ENCODE measurements around the gene TMEM37. TPM values are rescaled to one million over a fixed set of nuclear protein-coding genes. Genes with fewer than 3 reads are reported as not detected.

TMEM37 gene
- total RNA-seq, 1 experiment from 2014 or later, result 4.2 TPM

GRCh38 chr2:119421741-119422140 is 9.9 kb upstream of the TMEM37 start:
- Histone ChIP-seq H3K27me3 (ENCODE audit: insufficient read depth, low read length) (no peaks in the 10 kb centered on the region), H4K20me1 (ENCODE audit: control insufficient read depth, insufficient read depth, insufficient read length) (no peaks in the 10 kb centered on the region), H3K27ac (ENCODE audit: insufficient read length, low read depth, low read length) (no peak overlapping the region), H2BK12ac (ENCODE audit: insufficient read length, low read depth, low read length) (no peak overlapping the region), H3K23ac (ENCODE audit: insufficient read length, low read depth, low read length) (no peak overlapping the region), H2BK120ac (ENCODE audit: low read depth, low read length, poor library complexity, severe bottlenecking) (no peak overlapping the region), H4K8ac (replicated peaks; ENCODE audit: insufficient read length, low read depth, low read length) (no peak overlapping the region), H2AFZ (ENCODE audit: low read length) (no peak overlapping the region), H3T11ph (ENCODE audit: low read length) (no peak overlapping the region), H4K91ac (ENCODE audit: insufficient read length, low read depth, low read length) (no peak overlapping the region), H3K14ac (ENCODE audit: insufficient read depth, low read length) (no peak overlapping the region), H3K23me2 (ENCODE audit: insufficient read length, low read depth, low read length, poor library complexity, severe bottlenecking) (no peaks in the 10 kb centered on the region), H3K79me1 (ENCODE audit: insufficient read depth, low read depth, low read length, poor library complexity, severe bottlenecking) (no peaks in the 10 kb centered on the region), H3K4me1 (ENCODE audit: insufficient read depth, low read length) (0 out of 2 replicates have a peak, but pooled peaks cover 2% of the 10 kb centered on the region), H3K9ac (ENCODE audit: extremely low read depth, insufficient read length, low read length) (no peak overlapping the region), H3K4me2 (ENCODE audit: insufficient read depth, insufficient read length, low read length) (no peak overlapping the region), H2BK20ac (ENCODE audit: low read depth, low read length, poor library complexity, severe bottlenecking) (no peak overlapping the region), H2AK5ac (ENCODE audit: insufficient read length, low read length) (no peak overlapping the region), H2BK5ac (ENCODE audit: insufficient read length, low read length) (no peak overlapping the region), H3K79me2 (ENCODE audit: insufficient read depth, low read length) (no peaks in the 10 kb centered on the region), H3K9me3 (ENCODE audit: control insufficient read depth, low read depth, low read length) (no peaks in the 10 kb centered on the region), H3K56ac (ENCODE audit: insufficient read length, low read depth, low read length) (no peak overlapping the region), H4K5ac (ENCODE audit: insufficient read length, low read depth, low read length) (no peak overlapping the region), H3K18ac (ENCODE audit: insufficient read length, low read depth, low read length) (no peak overlapping the region), H3K4ac (ENCODE audit: low read depth, low read length) (no peak overlapping the region), H2BK15ac (ENCODE audit: low read depth, low read length) (no peak overlapping the region)
- Mint-ChIP-seq H3K36me3 (ENCODE audit: insufficient read depth in 1 of 3, low read depth in 3 of 3) (peaks cover 0 to 19% (median 9%) of the 10 kb centered on the region in 3 experiments), H3K4me1 (peaks cover 26 to 30% of the 10 kb centered on the region in 2 experiments), H3K9me3 (peaks cover 12 to 28% of the 10 kb centered on the region in 2 experiments), H3K27me3 (ENCODE audit: low read depth) (peaks cover 18% of the 10 kb centered on the region), H3K4me3 (no peak overlapping the region), H3K27ac (no peak overlapping the region)
- TF ChIP-seq CTCF (conservative IDR thresholded peaks at IDR 0.05), result no peak
- no peak for DNase-seq
